ENCODE results near the gene F9.

The F9 gene

DNA sequence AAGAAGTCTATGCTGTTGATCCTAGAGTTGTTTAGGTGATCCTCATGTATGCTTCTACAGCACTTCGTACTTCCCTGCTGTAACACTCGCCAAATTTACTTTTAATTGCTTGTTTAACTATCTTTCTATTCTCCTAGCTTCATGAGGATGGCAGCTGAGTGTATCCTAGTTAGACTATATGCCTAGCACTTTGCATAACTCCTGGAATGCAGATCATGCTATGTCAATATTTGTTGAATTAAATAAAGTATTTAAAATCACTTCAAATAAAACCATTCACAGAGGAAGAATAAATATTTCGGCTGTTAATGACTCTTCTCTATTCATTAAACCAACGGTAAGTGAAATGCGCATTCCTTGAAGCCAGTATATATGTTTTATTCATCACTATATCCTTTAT lies 55.1 kb downstream of the F9 start:
- no peak overlapping the region for H3K4me3 ChIP-seq (ENCODE audit: low read depth, low read length)
- DNase-seq (ENCODE audit: low read depth): no peak
- TF ChIP-seq, protein P1, sequence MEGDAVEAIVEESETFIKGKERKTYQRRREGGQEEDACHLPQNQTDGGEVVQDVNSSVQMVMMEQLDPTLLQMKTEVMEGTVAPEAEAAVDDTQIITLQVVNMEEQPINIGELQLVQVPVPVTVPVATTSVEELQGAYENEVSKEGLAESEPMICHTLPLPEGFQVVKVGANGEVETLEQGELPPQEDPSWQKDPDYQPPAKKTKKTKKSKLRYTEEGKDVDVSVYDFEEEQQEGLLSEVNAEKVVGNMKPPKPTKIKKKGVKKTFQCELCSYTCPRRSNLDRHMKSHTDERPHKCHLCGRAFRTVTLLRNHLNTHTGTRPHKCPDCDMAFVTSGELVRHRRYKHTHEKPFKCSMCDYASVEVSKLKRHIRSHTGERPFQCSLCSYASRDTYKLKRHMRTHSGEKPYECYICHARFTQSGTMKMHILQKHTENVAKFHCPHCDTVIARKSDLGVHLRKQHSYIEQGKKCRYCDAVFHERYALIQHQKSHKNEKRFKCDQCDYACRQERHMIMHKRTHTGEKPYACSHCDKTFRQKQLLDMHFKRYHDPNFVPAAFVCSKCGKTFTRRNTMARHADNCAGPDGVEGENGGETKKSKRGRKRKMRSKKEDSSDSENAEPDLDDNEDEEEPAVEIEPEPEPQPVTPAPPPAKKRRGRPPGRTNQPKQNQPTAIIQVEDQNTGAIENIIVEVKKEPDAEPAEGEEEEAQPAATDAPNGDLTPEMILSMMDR (IDR thresholded peaks at IDR 0.05; ENCODE audit: low read depth, low read length, missing control alignments): no peak

DNA sequence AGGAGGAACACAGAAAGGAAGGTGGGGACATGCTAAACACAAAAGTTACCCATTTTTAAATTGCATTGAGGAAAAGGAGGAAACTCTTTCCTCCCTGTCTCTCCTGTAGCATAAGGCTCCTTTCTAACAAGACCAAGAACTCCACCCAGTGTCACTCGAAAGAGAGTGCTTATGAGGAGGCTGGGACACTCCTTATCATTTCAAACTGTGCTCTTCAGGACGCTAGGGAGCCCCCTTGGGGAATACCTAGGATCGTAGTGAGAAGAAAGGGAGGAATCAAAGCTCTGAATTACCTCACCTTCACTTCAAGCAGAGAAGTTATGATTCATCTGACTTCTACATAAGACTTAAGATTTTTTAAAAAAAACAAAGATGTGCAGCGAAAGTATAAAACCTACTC lies 65.5 kb downstream of the F9 start:
- no peak for DNase-seq (ENCODE audit: low read depth)
- no peak overlapping the region for H3K4me3 ChIP-seq (ENCODE audit: low read depth, low read length)
- TF ChIP-seq, protein P1 (IDR thresholded peaks at IDR 0.05; ENCODE audit: low read depth, low read length, missing control alignments): no peak

- DNase-seq (ENCODE audit: low read depth): no peak
- TF ChIP-seq, protein P1 (IDR thresholded peaks at IDR 0.05; ENCODE audit: low read depth, low read length, missing control alignments): no peak
- H3K4me3 ChIP-seq (ENCODE audit: low read depth, low read length): no peak overlapping the region
These were observed 69.6 kb downstream of the F9 start for GRCh38 chrX:139600105-139600504.
